HK-2 (cell line): Measurements from ENCODE around the gene CDK8.
"Not testable (repeated sequence)": the region's sequence is repeated elsewhere in the genome, so short reads cannot be mapped to it uniquely, and the experiment has no call there.

Experiments used
- DNase-seq: peaks from one replicate; pipeline ENCODE4 v3.0.0-alpha.2; 2018; ENCODE audit not compliant: unreplicated experiment

CDK8 gene

GRCh38 chr13:26316095-26316494, 62.2 kb downstream of the CDK8 start:
- DNase-seq = not testable (repeated sequence)

- no peak for DNase-seq
Measured at GRCh38 chr13:26320766-26321165, 66.8 kb downstream of the CDK8 start.

- no peak for DNase-seq
Measured at GRCh38 chr13:26323127-26323526, 69.2 kb downstream of the CDK8 start.

- no peak for DNase-seq
Measured at GRCh38 chr13:26323764-26324163, 69.8 kb downstream of the CDK8 start.

- no peak for DNase-seq
Measured at GRCh38 chr13:26324294-26324693, 70.4 kb downstream of the CDK8 start.

- DNase-seq = no peak
Measured at GRCh38 chr13:26324867-26325266, 70.9 kb downstream of the CDK8 start.

GRCh38 chr13:26325876-26326275, 71.9 kb downstream of the CDK8 start:
- DNase-seq = no peak

GRCh38 chr13:26326562-26326961, 72.6 kb downstream of the CDK8 start:
- no peak for DNase-seq

GRCh38 chr13:26327940-26328725, 74.2 kb downstream of the CDK8 start:
- DNase-seq = no peak

- DNase-seq = no peak
Measured at GRCh38 chr13:26335158-26335557, 81.2 kb downstream of the CDK8 start.

- DNase-seq = no peak
Measured at GRCh38 chr13:26340807-26341206, 86.9 kb downstream of the CDK8 start.

GRCh38 chr13:26342898-26343297, 89.0 kb downstream of the CDK8 start:
- DNase-seq = no peak

GRCh38 chr13:26343816-26344215, 89.9 kb downstream of the CDK8 start:
- no peak for DNase-seq

- DNase-seq = no peak
Measured at GRCh38 chr13:26344980-26345379, 91.1 kb downstream of the CDK8 start.

GRCh38 chr13:26348966-26349365, 95.0 kb downstream of the CDK8 start:
- no peak for DNase-seq

GRCh38 chr13:26362261-26362660, 108.3 kb downstream of the CDK8 start:
- no peak for DNase-seq

GRCh38 chr13:26370553-26370952, 116.6 kb downstream of the CDK8 start:
- no peak for DNase-seq

GRCh38 chr13:26372747-26373146, 118.8 kb downstream of the CDK8 start:
- no peak for DNase-seq

GRCh38 chr13:26376430-26376829, 122.5 kb downstream of the CDK8 start:
- DNase-seq = no peak

GRCh38 chr13:26377038-26377437, 123.1 kb downstream of the CDK8 start:
- DNase-seq = no peak

- DNase-seq = no peak
Measured at GRCh38 chr13:26378116-26378515, 124.2 kb downstream of the CDK8 start.

GRCh38 chr13:26379831-26380230, 125.9 kb downstream of the CDK8 start:
- no peak for DNase-seq

- no peak for DNase-seq
Measured at GRCh38 chr13:26380930-26381329, 127.0 kb downstream of the CDK8 start.

- no peak for DNase-seq
Measured at GRCh38 chr13:26382366-26382765, 128.4 kb downstream of the CDK8 start.
